Calu3 (cell line): ENCODE results near the gene ADGRL3. TPM values are rescaled to one million over a fixed set of nuclear protein-coding genes. Genes with fewer than 3 reads are reported as not detected.

ENCODE experiments used
- BruUV-seq: library from RNA; stranded (reverse); fragments of 400-500 nt; replicated peaks from 2 replicates; lab custom pipeline; 2021; lab: Mats Ljungman, UMichigan
- CTCF ChIA-PET: fragments of 300-600 bp; sonication (Branson Sonifier 250); formaldehyde crosslinking; loops from one replicate; lab custom pipeline; 2022; ENCODE audit warnings: antibody characterized with exemption; lab: Charles Lee
- DNase-seq: peaks from one replicate; pipeline ENCODE4 v3.0.0; 2022
- H3K27ac Mint-ChIP-seq: one replicate; pipeline ENCODE4 v1.8.0; 2022; ENCODE audit warnings: mixed read lengths; ENCODE audit not compliant: unreplicated experiment
- H3K27me3 Mint-ChIP-seq: one replicate; pipeline ENCODE4 v1.8.0; 2022; ENCODE audit warnings: mixed read lengths; ENCODE audit not compliant: unreplicated experiment
- H3K36me3 Mint-ChIP-seq: one replicate; pipeline ENCODE4 v1.8.0; 2022; ENCODE audit warnings: mild to moderate bottlenecking, moderate library complexity, mixed read lengths; ENCODE audit not compliant: insufficient read depth, unreplicated experiment
- H3K4me1 Mint-ChIP-seq: one replicate; pipeline ENCODE4 v1.8.0; 2022; ENCODE audit warnings: mild to moderate bottlenecking, low read depth, mixed read lengths; ENCODE audit not compliant: unreplicated experiment
- H3K4me3 Mint-ChIP-seq: one replicate; pipeline ENCODE4 v1.8.0; 2022; ENCODE audit warnings: mild to moderate bottlenecking, low read depth, moderate library complexity, mixed read lengths; ENCODE audit not compliant: unreplicated experiment
- H3K9me3 Mint-ChIP-seq: one replicate; pipeline ENCODE4 v1.8.0; 2022; ENCODE audit warnings: low read depth, mixed read lengths; ENCODE audit not compliant: unreplicated experiment
- CTCF ChIP-seq: fragments of 200-600 bp; IDR thresholded peaks from one replicate; pipeline ENCODE4 v1.8.0; 2022; ENCODE audit warnings: antibody characterized with exemption; ENCODE audit not compliant: unreplicated experiment
- intact Hi-C: fragments of 100-400 bp; cut with micrococcal nuclease; formaldehyde crosslinking; loops from one replicate; pipeline ENCODE4 v1.10.0; 2022; ENCODE audit not compliant: unreplicated experiment
- total RNA-seq: library from RNA; stranded (reverse); gene quantifications from 2 replicates; pipeline ENCODE4 v1.2.3, GENCODE V29; 2022

Gene ADGRL3
- total RNA-seq, 1 experiment from 2014 or later: 0.66 TPM

DNA sequence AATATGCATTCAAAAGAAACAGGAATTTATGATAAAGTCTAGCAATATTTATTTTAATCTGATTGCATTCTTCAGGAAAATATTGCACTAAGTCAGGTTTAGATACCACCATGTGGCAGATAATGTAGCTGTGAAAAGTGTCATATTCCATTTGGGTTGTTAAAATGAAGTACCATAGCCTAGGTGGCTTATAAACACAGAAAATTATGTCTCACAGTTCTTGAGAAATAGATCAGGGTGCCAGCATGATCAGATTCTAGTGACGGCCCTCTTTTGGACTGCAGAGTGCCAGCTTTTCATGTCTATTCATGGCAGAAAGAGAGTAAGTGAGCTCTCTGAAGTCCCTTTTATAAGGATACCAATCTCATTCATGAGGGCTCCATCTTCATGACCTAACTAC is 5.6 kb upstream of the ADGRL3 start:
- no peaks in the 10 kb centered on the region for H3K4me1 Mint-ChIP-seq
- no peaks in the 10 kb centered on the region for H3K9me3 Mint-ChIP-seq
- TF ChIP-seq CTCF: no peak
- peaks cover 13% of the 10 kb centered on the region for H3K27me3 Mint-ChIP-seq
- no peak overlapping the region for H3K27ac Mint-ChIP-seq
- H3K4me3 Mint-ChIP-seq: no peak overlapping the region
- intact Hi-C loops: no loop called here
- no peak for DNase-seq
- H3K36me3 Mint-ChIP-seq: no peaks in the 10 kb centered on the region
- BruUV-seq: no TSS peak
- CTCF ChIA-PET: no interaction called here

- no TSS peak for BruUV-seq
- Mint-ChIP-seq H3K27ac (no peak overlapping the region), H3K9me3 (no peaks in the 10 kb centered on the region), H3K36me3 (no peaks in the 10 kb centered on the region), H3K4me3 (no peak overlapping the region), H3K4me1 (no peaks in the 10 kb centered on the region), H3K27me3 (peaks cover 19% of the 10 kb centered on the region)
- intact Hi-C loops: no loop called here
- TF ChIP-seq CTCF: no peak
- no peak for DNase-seq
- CTCF ChIA-PET: no interaction called here
Observed at GRCh38 chr4:61195101-61195500, 5.0 kb upstream of the ADGRL3 start.

GRCh38 chr4:61198686-61199085 is 1.4 kb upstream of the ADGRL3 start:
- H3K27me3 Mint-ChIP-seq: peaks cover 54% of the 10 kb centered on the region
- DNase-seq: no peak
- no peak for TF ChIP-seq CTCF
- BruUV-seq: no TSS peak
- H3K4me1 Mint-ChIP-seq: no peaks in the 10 kb centered on the region
- peaks cover 18% of the 10 kb centered on the region for H3K36me3 Mint-ChIP-seq
- H3K9me3 Mint-ChIP-seq: no peaks in the 10 kb centered on the region
- H3K4me3 Mint-ChIP-seq: no peak overlapping the region
- CTCF ChIA-PET: no interaction called here
- H3K27ac Mint-ChIP-seq: no peak overlapping the region
- intact Hi-C loops: no loop called here

GRCh38 chr4:61199873-61200186 is 296 bp upstream of the ADGRL3 start:
- H3K36me3 Mint-ChIP-seq: peaks cover 18% of the 10 kb centered on the region
- no peaks in the 10 kb centered on the region for H3K4me1 Mint-ChIP-seq
- no peak for DNase-seq
- H3K9me3 Mint-ChIP-seq: no peaks in the 10 kb centered on the region
- CTCF ChIA-PET: no interaction called here
- peak overlapping the region; percentile 90 for H3K4me3 Mint-ChIP-seq
- no TSS peak for BruUV-seq
- no peak overlapping the region for H3K27ac Mint-ChIP-seq
- peaks cover 56% of the 10 kb centered on the region for H3K27me3 Mint-ChIP-seq
- no peak for TF ChIP-seq CTCF
- intact Hi-C loops: no loop called here
